HG02763 (cell line): ENCODE measurements around the gene OTUD7B.
A peak's percentile ranks its signal among the peaks of the same experiment; 100 is the strongest.

Experiments
- ATAC-seq: cut with Tn5 transposase; IDR thresholded peaks from one replicate; pipeline ENCODE4 v1.9.1; 2021; ENCODE audit warnings: mild to moderate bottlenecking, moderate library complexity; ENCODE audit not compliant: unreplicated experiment

The OTUD7B gene

GRCh38 chr1:150005606-150006005, 4.9 kb downstream of the OTUD7B start:
- ATAC-seq = no peak

- ATAC-seq = no peak
Measured at GRCh38 chr1:150003801-150004200, 6.7 kb downstream of the OTUD7B start.

- ATAC-seq = no peak
Measured at GRCh38 chr1:150002217-150002616, 8.3 kb downstream of the OTUD7B start.

GRCh38 chr1:150001415-150001814, 9.1 kb downstream of the OTUD7B start:
- ATAC-seq = no peak

- peak; percentile 75 for ATAC-seq
Measured at GRCh38 chr1:149997585-149998262, 12.8 kb downstream of the OTUD7B start.

- ATAC-seq = no peak
Measured at GRCh38 chr1:149995927-149996326, 14.6 kb downstream of the OTUD7B start.

- no peak for ATAC-seq
Measured at GRCh38 chr1:149993764-149994163, 16.8 kb downstream of the OTUD7B start.

GRCh38 chr1:149993181-149993580, 17.3 kb downstream of the OTUD7B start:
- ATAC-seq = no peak

GRCh38 chr1:149987297-149987595, 23.3 kb downstream of the OTUD7B start:
- ATAC-seq = no peak

GRCh38 chr1:149986486-149987296, 23.8 kb downstream of the OTUD7B start:
- no peak for ATAC-seq

GRCh38 chr1:149979972-149980540, 30.5 kb downstream of the OTUD7B start:
- ATAC-seq = no peak

- no peak for ATAC-seq
Measured at GRCh38 chr1:149979245-149979971, 31.1 kb downstream of the OTUD7B start.

- no peak for ATAC-seq
Measured at GRCh38 chr1:149978547-149979023, 31.9 kb downstream of the OTUD7B start.

GRCh38 chr1:149977345-149977744, 33.2 kb downstream of the OTUD7B start:
- no peak for ATAC-seq

GRCh38 chr1:149972547-149972946, 38.0 kb downstream of the OTUD7B start:
- ATAC-seq = no peak

- no peak for ATAC-seq
Measured at GRCh38 chr1:149967646-149968045, 42.9 kb downstream of the OTUD7B start.

- ATAC-seq = no peak
Measured at GRCh38 chr1:149967041-149967440, 43.5 kb downstream of the OTUD7B start.

GRCh38 chr1:149966405-149966804, 44.1 kb downstream of the OTUD7B start:
- no peak for ATAC-seq

GRCh38 chr1:149965440-149965839, 45.1 kb downstream of the OTUD7B start:
- no peak for ATAC-seq

- ATAC-seq = no peak
Measured at GRCh38 chr1:149963358-149963757, 47.2 kb downstream of the OTUD7B start.

- ATAC-seq = no peak
Measured at GRCh38 chr1:149962736-149963135, 47.8 kb downstream of the OTUD7B start.
